CD4-positive, alpha-beta T cell treated with Interleukin-17A for 1 hour (primary cell): ENCODE data around the gene TIMD4.
A peak's percentile ranks its signal among the peaks of the same experiment; 100 is the strongest.

ENCODE experiments used
- DNase-seq: peaks from one replicate; pipeline ENCODE4 v3.0.0-alpha.2; 2020

TIMD4 gene

DNA sequence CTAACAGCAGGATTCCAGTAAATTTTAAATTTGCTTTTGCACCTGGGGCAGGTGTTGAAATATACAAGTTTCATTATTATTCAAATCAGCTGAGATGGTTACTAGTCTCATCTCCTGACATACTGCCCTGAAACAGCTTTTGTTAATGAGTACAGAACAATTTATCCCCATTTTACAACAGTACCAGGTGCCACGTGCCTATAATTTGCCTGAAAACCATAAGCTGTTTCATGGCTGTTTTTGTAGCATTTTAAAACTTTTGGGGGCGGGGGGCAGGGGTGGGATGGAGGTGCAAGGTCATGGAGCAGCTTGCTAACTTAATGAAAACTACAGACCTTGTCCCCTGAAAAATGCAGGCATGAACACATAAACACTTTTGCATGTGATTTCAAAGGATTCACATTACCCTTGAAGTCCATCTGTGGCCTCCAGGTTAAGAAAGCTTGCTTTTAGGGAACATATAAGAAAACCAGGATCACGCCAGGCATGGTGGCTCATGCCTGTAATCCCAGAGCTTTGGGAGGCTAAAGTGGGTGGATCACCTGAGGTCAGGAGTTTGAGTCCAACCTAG, 42.1 kb downstream of the TIMD4 start:
- no peak for DNase-seq

DNA sequence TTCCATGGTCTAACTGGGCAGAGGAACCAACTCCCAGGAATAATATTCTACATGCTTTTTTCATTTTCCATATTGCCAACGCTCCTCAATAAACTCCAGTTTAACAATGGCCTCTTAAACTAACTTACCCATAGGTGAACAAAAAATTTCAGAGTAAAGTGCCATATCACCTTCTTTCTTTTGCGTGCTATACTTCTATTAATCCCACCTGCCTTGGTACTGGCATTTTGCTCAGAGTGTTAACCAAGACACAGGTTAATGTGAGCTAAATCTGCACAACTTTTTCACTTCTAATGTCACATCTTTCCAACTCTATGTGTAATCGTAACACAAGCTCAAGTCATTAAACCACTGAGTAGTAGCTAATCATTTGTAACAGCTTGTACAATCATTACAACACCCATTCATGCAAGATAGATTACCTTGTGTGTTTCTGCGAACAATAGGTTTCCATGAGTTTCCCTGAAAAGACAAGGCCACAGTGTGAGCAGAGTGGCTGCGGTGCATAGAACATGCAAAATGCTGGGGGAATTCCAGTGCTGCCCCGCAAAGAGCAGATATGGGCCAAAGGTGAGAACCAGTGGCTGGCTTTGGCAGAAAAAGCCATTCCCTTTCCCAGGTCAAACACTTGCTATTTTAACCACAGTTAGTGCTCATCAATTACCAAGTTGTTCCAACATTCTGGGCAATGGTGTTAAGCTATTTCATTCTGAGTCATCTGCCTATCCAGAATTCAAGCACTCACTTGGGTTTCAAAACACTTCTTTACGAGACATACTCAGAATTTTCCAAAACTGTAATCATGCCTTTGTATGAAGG, 42.8 kb downstream of the TIMD4 start:
- DNase-seq: peak; percentile 37

DNA sequence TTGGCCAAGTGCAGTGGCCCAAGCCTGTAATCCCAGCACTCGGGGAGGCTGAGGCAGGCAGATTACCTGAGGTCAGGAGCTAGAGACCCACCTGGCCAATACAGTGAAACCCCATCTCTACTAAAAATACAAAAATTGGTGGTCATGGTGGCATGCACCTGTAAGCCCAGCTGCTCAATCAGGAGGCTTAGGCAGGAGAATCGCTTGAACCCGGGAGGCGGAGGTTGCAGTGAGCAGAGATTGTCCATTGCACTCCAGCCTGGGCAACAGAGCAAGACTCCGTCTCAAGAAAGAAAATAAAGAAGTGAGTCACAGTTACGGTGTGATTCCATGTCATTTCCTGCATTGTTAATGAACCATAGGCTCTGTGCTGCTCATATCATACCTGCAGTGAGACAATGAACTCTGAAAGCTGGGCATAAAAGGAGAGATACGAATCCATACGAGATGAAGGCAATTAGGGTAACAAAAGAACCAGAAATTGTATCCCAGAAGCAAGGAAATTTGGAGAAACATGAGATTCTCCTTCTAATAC, 44.6 kb downstream of the TIMD4 start:
- no peak for DNase-seq

DNA sequence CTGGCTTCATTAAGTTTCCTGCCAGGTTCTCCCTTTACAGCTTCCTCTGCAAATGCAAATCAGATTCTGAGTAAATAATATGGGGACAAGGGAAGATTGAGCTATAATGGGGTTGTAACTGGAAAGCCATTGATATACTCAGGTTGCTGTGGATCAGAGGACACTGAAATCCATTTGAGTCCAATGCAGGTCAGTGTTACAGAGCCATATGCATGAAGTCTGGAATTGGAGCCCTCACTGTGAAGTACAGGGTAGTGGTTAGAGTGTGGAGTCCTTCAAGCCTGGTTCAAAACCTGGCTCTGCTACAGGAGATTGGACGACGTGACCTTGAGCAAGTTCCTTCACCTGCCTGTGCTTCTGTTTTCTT, 48.7 kb downstream of the TIMD4 start:
- DNase-seq: no peak

- peak; percentile 56 for DNase-seq
Observed at GRCh38 chr5:156913719-156914370, 49.2 kb downstream of the TIMD4 start.

DNA sequence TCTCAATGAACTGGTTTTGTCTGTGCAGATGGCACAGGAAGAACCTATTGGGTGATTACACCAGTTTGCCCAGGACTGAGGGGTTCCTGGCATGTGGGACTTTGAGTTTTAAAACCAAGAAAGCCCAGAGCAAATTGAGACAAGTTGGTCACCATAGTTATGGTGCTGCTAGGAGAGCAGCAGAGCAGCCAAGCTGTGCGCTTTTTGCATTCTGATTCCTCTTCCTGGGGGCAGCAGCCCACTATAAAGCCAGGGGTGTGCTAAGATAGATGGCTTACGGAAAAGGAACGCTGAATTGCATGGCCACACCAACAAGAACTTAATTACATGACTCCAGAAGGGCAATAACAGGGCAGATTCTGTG, 49.7 kb downstream of the TIMD4 start:
- no peak for DNase-seq

- DNase-seq: no peak
Observed at GRCh38 chr5:156912869-156913268, 50.2 kb downstream of the TIMD4 start.

- no peak for DNase-seq
Observed at GRCh38 chr5:156909180-156909579, 53.8 kb downstream of the TIMD4 start.

- DNase-seq: no peak
Observed at GRCh38 chr5:156907667-156908066, 55.4 kb downstream of the TIMD4 start.

DNA sequence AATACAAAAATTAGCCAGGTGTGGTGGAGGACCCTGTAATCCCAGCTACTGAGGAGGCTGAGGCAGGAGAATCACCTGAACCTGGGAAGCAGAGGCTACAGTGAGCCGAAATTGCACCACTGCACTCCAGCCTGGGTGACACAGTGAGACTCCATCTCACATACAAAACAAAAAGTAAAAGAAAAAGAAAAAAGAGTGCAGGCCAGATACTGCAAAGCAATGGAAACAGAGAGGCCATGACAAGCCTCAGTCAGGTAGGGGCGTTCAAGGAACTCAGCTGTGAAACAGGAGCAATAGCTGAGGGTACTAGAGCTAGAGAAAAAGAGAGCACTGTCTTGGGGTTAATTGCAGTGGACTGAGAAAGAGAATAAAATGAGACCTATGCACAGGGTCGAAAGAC, 56.2 kb downstream of the TIMD4 start:
- no peak for DNase-seq

GRCh38 chr5:156896546-156896945, 66.5 kb downstream of the TIMD4 start:
- DNase-seq: no peak

DNA sequence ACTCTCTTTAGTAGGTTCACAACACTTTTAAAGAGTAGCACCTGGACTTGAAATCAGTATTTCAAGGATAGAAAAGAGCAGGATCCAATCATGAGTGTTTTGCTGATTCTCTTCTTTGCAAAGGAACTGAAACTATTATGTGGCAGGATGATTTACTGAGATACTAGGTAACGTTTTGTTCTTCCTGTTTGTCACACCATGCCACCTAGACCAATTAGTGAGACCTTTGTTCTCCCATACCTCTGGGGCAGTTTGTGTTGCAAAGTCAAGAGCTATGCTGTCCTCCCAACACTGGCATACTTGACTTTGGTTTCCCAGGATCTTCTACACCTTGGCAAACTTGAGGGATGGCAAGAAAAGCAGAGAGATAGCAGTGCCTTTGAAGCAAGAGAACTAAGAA, 69.5 kb downstream of the TIMD4 start:
- no peak for DNase-seq

- DNase-seq: no peak
Observed at GRCh38 chr5:156892864-156893263, 70.2 kb downstream of the TIMD4 start.

- DNase-seq: peak; percentile 27
Observed at GRCh38 chr5:156892223-156892622, 70.8 kb downstream of the TIMD4 start.

DNA sequence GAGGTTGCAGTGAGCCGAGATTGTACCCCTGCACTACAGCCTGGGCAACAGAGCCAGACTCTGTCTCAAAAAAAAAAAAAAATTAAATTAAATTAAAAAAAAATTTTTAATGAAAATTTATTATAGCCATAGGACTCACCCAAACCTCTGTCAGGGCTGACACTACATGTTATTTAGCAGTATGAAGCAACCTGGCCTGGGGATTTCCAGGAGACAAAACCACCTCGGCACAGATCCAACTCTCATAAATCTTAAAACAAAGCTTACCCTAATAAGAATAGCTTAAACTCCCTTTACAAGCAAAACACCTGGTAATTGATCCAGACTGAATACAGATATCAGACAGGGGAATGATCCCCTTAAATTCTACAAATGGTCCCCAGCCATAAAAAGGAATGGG, 74.5 kb downstream of the TIMD4 start:
- DNase-seq: no peak

GRCh38 chr5:156883316-156883875, 79.6 kb downstream of the TIMD4 start:
- DNase-seq: no peak

DNA sequence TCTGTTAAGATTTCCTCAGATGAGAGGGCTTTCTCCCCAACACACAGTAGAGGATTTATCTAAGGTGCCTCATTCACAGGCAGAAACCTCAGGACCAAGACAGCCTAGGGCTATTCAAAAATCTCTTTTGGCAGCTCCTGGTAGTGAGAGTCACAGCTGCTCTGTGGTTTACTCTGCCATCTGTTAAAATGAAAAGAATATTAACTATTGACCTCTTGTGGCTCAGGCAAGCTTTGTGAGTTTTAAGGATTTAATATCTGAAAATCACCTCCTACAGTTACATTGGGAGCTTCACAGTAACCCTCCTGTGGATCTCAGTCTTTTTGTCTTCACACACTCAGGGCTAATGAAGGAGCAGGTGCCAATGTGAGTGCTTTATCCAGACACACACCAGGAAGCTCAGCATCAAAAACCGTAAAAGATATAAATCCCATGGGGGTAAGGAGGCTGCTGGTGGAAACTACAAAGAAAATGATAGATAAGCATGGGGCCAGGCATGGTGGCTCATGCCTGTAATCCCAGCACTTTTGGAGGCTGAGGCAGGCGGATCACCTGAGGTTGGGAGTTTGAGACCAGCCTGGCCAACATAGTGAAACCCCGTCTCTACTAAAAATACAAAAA, 83.3 kb downstream of the TIMD4 start:
- DNase-seq: no peak

DNA sequence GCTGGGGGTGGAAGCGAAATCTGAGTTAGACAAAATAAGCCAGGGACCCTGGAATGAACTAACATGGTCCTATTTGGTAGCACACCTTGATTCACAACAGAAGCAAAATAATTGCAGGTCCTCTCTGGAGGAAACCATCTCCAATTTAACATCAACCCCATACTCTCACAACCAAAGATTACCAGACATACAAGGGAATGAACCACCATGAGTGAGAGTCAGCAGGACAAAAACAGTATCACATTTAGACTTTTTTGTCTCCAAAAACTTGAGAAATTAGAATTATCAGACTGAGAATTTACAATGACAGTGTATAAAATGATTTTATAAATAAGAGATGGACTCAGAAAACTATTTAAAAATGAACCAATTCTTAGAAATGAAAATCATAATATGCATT, 91.8 kb downstream of the TIMD4 start:
- DNase-seq: no peak

- no peak for DNase-seq
Observed at GRCh38 chr5:156870498-156870839, 92.6 kb downstream of the TIMD4 start.
